ENCODE measurements around the gene DAB2IP.
"Not testable (repeated sequence)": the region's sequence is repeated elsewhere in the genome, so short reads cannot be mapped to it uniquely, and the experiment has no call there.

Gene DAB2IP

DNA sequence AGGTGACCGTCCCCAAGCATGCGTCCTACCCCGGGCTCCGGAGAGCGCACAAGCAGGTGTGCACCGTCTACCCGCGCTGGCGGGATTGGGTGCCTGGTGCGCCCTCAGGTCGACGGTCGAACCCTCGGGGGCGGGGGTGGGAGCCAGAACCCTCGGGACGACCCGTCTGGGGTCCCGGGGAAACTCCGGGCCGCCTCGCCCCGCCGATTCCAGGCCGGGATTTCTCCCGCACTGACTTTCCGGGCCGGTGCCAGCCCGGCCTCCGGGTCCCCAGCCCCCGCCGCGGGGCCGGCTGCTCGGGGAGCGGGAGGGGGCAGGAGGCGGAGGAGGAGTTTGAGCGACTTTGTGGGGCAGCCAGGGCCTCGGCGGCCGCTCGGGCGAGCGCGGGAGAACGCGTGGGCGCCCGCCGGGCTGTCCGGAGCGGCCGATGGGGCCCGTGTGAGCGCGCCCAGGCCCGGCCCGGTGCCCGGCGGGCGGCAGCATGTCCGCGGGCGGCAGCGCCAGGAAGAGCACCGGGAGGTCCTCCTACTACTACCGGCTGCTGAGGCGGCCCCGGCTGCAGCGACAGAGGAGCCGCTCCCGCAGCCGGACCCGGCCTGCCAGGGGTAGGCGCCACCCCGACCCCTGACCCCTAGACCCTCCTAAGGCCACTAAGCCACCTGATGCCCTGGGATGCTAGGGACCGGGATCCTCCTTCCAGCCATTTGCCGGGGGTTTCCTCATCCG lies at the start of gene DAB2IP:
DAB2IP (plus strand) TSS at position 340 of the 726 bp plus-strand sequence; CDS start at position 482, 142 bp downstream.
- DNase-seq (ENCODE audit: low read depth), result no peak

DNA sequence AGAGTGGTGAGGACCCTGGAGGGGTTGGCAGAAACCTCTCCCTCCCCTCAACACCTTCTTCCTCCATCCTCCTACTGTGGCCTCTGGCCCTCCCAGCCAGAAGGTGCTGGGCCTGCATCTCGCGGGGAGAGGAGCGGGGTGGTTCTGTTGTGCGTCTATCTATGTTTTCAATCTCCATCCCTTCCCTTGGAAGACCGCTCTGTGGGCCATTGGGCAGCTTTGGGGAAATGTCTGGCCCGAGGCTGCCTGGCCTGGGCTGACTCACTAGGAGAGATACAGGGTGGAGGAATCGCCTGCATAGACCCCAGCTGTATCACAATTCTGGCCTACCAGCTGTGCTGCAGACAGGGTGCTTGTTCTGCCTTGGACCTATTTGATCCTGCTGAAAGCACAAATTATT lies 48.4 kb upstream of the DAB2IP start:
- no peak for DNase-seq (ENCODE audit: low read depth)

DNA sequence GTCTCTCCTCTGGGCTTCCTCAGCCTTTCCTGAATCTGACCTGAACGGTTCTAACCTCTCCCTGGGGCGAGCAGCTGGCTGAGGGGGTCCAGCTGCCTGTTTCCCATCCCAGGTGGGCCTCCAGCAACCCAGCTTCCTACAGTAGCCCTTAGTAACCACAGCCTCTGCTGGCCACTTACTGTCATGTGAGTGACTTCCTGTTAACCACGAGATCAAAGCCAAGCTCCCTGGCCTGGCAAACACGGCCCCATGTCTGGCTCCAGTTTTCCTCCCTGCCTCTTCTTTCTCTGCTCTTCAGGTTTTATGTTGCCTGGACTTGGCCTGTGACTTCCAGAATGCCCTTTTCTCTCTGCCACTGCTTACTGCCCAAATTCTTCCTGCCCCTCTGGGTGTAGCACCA lies 47.2 kb upstream of the DAB2IP start:
- DNase-seq (ENCODE audit: low read depth), result no peak

DNA sequence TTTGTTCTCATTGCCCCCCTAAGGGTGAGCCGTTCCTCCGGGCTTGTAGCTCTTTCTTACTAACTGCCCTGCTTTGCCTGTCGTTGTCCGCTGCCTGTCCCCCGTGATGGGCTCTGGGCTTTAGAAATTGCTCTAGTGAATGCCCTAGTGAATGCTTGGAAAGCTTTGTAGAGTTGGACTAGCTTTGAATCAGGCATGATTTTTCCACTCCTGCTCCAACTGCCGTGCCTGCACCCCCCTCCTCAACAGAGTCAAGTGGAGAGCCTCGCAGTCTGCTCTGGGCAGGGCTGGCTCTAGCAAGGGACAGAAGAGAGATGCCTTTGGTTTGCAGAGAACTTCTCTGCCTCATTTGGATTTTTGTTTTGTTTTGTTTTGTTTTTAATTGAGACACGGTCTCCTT lies 46.8 kb upstream of the DAB2IP start:
- DNase-seq (ENCODE audit: low read depth), result no peak

DNA sequence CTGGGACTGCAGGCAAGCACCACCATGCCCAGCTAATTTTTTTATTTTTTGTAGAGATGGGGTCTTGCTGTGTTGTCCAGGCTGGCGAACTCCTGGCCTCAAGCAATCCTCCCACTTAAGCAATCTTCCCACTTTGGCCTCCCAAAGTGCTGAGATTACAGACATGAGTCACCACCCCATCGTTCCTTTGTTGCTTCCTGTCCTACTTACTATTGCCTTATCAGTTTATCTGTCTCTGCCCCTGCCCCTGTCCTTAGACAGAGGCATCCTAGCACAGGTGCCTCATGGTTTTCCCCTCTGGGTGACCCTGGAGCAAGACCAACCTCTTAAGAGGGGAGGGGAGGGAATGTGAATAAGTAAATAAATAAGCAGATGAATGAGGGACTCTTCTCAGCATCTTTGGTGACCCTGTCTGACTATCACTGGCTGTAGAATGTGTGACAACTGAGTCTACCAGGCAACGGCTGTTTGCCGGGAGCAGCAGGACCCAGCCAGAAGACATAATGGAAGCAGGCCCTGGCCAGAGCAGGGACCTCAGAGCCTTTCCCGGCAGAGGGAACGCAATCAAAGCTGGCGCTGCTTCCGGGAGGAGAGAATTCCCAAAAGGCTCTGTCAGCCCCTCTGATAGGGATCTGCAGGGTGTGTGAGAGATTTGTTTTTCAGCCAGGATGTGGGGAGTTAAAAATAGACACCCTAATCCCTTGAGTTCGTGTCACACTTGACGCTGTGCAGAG lies 43.8 kb upstream of the DAB2IP start:
- no peak for DNase-seq (ENCODE audit: low read depth)

DNA sequence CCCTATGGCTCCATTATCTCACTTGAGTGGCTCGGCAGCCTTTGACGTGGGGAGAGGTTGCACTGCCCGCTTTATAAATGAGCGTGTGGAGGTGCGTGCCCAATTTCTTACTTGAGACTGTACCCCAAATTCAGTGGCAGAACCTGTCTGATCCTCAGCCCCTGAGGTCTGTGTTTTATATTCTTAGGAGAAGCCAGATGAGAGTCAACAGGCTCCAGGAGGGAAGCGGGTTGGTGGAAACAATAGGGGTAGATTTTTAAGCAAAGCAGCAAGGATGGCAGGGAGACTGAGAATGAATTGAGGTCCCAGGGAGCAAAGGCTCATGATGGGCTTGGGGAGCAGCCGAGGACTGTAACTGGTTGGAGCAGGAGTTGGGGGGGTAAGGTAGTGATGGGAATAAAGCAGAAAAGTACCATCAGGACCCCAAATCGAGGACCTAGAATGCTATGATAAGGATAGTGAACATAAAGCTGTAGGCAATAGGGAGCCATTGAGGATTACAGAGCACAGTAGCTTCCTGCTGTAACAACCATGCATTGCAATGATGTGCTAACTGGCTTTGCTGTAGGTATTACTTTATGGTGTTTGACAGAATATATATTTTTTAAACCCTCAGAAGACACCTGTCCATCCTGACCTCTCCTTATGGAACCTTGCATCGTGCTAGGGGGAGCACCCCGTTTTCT lies 43.1 kb upstream of the DAB2IP start:
- no peak for DNase-seq (ENCODE audit: low read depth)

DNA sequence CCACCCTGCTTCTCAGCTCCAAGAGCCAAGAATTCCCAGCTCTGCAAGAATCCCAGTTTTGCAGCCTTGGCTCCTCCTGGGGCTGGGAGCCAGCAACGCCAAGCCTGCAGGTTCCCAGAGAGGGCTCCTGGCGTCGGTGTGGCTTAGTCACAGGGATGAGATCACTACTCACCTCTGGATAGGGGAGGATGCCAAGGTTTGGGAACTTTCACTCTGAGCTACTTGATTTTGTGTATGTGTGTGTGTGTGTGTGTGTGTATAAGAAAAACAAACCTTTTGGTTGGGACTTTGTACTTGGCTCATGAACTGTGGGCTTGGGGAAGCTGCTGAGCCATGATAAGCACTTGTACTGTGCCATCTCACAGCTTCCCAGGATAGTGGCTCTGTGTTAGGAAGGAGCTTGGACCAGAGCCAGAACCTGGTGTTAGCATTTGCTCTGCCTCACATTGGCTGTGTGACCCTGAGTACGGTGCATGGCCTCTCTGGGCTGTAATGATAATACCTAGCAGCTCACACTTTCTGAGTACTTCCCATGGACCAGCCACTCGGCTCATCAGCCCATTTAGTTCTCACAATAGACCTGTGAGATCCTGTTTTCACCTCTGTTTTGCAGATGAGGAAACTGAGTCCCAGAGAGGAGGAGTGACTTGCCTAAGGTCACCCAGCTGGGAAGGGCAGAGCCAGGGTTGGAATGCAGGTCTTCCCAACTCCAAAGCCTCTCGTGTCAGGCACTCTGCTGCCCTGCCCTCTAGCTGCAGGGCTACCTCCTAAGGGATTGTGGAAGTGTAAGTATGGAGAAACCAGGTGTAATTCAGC lies 41.4 kb upstream of the DAB2IP start:
- DNase-seq (ENCODE audit: low read depth), result no peak

DNA sequence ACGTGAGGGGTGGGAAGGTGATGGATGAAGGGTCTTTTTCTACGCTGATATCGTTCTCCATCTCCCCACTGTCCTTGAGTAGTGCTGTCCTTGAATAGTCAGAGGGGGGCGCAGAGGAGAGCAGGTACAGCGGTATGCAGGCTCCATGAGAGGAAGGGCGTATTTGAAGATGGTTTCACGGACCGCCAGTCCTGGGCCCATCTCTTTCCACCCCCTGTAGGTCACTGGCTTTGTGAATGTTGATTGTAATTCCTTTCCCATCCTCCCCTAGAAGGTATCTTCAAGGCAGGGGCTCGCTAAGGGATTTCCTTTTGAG lies 40.8 kb upstream of the DAB2IP start:
- no peak for DNase-seq (ENCODE audit: low read depth)

DNA sequence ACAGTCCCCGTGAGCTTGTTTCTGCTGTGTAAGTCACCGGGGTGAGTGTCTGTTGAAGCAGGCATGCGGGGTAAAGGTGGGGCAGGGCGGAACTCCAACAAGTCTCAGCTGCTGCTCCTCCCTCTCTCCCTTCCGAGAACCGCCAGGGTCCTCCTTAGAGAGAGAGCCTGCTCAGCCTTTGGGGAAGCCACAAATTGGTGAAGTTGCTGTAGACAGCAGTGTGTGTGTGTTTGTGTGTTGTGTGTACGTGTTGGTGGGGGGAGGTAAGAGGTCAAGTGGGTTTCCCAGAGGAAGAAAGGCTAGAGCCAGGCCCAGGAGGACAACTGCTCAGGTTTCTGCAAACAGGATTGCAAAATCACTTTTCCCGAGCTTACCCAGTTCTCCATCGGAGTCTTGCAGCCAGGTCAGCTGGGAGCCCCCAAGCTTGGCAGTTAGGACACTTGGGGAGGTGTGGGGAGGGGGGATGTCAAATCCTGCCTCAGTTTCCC lies 38.9 kb upstream of the DAB2IP start:
- DNase-seq (ENCODE audit: low read depth), result no peak

DNA sequence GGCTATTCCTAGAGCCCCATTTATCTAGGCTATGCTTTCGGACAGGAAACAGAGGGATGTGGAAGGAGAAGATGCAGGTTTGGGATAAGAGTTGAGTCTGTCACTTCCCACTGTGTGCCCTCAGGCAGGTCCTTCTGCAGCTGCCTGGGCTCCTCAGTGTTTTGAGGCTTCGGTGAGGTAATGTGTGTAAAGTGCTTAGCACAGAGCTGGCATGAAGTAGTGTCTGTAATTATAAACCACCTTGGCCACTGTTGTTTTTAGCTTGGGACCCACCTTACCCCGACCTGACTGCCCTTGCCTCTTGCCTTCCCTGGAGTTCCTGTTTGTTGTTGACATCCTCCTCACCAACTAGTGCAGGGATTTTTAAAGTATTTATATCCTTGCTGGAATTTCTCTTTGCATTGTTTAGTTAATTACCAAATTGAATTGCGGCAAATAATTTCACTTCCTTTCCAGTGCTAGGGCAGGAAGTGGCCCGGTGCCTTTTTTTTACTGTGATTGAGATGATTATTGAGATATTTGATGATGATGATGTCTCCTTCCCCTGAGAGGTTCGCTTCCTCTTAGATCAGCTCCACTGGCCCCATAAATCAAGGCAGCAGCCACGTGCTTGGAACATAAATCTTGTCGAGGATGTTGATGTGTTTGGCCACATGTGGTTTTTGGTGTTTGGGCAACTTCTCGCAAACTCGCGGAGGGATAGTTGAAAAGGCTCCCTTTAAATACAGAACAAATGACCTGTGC lies 38.3 kb upstream of the DAB2IP start:
- no peak for DNase-seq (ENCODE audit: low read depth)

DNA sequence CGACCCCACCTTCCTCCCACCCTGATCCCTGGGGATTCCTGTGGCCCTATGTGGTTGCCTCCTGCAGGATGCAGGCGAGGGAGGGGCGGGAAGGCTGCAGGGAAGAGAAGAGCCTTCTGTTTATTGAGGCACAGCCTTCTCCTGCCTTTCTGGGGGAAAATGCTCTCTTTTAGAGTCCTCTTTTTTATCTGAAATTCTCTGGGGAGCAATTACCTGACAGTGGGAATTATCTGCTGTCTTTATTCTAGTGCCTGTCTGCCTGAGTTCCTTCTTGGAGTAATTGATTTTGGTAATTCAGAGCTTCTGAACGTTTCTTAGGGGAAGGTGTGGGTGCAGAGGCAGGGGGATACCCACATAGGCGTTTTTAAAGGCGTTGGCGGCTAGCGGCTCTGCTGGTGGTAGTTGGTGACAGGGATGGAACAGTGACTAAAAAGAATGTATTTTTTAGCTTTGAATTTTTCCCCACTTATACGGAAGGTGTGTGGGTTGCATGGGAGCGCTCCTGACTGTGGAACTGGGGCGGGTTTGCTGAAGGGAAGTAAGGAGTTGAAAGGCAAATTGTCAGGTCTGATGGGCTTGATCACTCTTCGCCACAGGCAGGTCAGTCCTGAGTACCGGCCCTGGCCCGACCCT lies 35.2 kb upstream of the DAB2IP start:
- no peak for DNase-seq (ENCODE audit: low read depth)

DNA sequence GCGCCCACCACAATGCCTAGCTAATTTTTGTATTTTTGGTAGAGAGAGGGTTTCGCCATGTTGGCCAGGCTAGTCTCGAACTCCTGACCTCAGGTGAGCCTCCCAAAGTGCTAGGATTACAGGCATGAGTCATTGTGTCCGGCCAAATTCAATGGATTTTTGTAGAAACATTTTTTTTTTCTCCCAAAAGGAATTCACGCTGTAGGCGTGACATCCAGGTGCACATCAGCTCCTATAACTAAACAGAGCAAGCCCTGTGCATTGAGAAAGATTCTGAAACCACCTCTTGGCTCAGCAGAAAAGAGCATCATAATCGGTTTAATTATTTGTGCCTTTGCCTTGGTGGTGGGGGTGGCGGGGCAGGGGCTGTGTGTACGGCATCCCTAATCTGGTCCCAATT lies 32.9 kb upstream of the DAB2IP start:
- no peak for DNase-seq (ENCODE audit: low read depth)

DNA sequence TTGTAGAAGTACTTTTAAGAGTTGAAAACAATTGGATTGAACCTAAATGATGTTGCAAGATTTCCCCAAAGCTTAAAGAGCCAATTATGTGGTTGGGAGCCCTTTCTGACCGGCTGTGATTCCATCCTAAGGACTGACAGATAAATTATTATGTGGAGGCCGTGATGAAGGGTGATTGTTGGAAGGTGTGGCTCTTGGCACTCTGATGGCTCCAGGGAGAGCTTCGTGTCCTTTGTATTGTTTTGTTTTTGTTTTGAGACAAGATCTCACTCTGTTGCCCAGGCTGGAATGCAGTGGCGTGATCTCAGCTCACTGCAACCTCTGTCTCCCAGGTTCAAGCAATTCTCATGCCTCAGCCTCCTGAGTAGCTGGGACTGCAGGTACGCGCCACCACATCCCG lies 32.5 kb upstream of the DAB2IP start:
- not testable (repeated sequence) for DNase-seq (ENCODE audit: low read depth)

DNA sequence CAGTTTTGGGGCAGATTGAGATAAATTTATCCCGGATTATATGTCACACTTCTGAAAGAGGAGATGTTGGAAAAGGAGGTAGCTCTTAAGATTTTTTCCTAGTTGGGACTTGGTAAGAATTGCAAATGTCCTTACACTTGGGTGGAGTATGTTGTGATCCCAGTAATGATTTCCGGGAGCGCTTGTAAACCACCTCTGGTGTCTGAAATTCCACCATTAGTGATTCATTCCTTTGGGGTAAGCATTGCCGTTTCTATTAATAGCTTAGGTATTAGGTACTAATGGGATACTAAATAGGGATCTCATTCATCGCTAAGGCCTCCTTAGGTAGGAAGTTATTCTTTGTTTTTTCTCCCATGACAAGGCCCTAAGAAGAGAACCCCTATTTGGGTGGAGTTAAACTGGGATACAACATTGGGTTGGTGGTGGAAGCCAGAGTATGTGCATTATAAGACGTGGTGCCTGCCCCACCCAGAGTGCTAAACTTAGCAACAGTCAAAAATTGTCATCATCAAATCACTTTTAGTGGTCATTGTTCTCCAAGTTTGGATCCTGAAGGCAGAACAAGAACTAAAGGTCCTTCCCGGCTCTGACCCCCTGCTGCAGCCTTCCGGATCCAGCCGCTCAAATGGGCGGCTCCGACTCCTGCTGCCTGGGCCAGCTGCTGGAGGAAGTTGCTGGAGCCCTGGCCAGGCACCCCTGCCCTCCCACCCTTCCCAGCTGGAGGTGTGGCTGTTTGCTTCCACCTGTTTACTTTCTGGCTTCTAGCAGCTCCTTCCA lies 31.7 kb upstream of the DAB2IP start:
- no peak for DNase-seq (ENCODE audit: low read depth)

DNA sequence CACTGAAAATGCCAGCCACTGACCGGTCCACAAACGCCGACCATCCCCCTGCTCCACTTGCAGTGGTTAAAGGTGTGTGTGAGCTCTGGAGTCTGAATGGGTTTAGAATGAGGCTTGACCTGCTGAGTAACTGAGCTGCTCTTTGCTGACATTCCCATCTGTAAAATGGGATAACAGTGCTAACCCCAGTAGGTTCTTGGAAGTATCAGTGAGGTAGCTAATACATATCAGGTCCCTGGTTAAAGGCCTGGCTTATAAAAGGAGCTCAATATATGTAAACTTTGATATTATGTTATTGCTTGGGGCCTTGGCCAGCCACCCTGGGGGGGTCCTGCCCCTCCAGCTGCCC lies 31.1 kb upstream of the DAB2IP start:
- DNase-seq (ENCODE audit: low read depth), result no peak

DNA sequence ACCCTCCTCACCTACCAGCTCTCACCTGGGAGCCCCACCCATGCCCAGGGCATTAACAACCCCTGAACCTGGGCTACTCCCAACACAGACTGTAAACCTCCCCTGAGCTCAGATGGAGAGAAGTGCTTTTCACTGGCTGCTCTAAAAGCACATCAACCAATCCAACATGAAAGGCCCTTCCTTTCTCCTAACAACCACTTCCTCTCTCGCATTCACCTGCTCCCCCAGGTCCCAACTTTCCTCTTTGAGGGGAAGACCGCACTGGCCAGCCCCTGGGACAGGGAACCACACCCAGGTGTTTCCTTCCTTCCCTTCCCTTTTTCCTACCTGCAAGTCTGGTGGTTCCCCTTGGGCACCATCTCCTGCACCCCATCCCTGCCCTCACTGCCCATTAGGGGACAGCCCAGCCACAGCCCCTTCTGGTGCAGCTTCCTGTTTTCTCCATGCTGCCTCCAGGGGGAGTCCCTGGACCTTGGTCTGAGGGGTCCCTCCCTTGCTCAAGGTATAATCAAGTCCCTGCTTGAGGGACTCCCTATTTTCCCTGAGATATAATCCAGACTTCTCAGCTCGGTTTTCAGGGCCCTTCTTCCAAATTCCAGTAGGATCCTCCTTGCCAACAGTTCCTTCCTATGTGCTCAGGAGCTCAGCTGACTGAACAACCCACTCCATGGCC lies 30.5 kb upstream of the DAB2IP start:
- no peak for DNase-seq (ENCODE audit: low read depth)

DNA sequence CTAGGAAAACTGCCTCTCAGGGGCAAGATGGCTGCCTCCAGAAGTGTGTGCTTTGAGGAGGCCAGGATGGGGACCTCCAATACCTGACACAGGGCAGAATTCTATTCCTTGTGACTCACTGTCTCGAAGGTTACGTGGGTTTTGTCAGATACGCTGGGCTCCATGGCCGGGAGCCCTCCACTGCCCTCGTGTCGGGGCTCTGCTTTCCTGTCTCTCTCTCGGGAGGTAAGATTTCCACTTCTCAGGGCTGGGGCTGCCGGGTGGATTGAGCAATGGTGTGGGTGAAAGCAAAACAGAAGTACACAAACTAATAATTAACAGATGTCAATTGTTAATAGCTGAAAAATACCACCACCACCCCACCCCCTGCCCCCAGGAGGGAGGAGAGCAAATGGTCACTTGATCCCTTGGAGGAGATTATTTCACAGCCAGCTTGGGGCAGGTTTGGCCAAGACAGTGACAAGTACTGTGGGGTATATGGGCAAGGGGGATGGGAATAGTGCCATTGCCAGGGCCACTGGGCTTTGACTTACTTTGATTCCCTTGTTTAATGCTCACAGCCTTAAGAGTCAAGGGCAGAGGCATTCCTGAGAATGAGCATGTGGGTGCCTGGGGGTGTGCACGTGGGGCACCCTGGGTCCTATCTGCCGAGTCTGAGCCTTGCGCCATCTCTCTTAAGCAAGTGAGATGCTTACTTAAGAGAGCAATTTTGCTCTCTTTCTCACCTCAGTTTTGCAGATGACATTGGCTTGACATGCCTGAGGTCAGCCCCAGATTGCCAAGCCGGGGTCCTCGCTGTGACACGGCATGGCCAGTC lies 28.8 kb upstream of the DAB2IP start:
- DNase-seq (ENCODE audit: low read depth), result no peak

DNA sequence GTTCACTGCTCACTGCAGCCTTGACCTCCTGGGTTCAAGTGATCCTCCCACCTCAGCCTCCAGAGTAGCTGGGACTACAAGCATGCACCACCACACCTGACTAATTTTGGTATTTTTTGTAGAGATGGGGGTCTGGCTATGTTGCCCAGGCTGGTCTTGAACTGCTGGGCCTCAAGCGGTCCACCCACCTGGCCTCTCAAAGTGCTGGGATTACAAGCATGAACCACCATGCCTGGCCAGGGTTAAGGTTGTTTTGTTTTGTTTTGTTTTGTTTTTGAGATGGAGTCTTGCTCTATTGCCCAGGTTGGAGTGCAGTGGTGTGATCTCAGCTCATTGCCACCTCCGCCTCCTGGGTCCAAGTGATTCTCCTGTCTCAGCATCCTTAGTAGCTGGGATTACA lies 28.0 kb upstream of the DAB2IP start:
- DNase-seq (ENCODE audit: low read depth), result not testable (repeated sequence)

DNA sequence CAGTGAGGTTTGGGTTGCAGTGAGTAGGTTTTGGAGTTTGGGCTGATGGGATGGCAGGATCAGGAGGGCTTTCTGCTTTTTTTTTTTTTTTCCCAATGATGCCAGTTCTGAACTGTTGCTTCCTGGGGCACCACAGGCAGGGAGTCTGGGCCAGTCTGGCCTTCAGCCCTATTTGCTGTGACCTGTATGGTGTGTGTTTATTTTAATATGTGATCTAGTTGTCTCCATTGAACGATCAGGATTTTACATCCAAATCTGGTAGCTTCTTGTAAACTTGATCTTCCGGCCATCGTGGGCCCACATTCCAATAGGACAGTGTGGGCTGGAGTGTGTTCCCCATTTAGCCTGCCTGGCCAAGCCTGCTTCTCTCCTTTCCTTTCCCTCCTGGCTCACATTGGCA lies 25.8 kb upstream of the DAB2IP start:
- DNase-seq (ENCODE audit: low read depth), result no peak
